ENCODE data around the gene SLC35B2.

Gene SLC35B2

DNA sequence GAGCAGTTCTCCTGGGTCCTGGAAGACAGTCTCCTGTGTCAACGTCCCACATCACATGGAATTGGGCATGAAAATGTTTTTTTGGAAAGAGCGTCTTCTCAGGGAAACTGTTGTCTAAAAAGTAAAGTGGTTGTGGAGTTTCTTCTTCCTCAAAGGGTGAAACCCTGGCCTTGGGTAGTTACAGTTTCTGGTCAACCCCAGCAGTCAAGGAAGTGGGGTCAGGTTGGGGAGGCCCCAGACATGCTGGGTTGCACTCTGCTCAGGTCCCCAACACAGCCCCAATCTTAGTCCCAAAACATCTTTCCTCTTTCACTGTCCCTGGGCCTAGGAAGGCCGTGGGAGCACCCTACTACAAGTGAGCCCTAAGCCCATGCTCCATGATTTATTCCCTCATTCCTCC, 9.0 kb upstream of the SLC35B2 start:
- DNase-seq = no peak

DNA sequence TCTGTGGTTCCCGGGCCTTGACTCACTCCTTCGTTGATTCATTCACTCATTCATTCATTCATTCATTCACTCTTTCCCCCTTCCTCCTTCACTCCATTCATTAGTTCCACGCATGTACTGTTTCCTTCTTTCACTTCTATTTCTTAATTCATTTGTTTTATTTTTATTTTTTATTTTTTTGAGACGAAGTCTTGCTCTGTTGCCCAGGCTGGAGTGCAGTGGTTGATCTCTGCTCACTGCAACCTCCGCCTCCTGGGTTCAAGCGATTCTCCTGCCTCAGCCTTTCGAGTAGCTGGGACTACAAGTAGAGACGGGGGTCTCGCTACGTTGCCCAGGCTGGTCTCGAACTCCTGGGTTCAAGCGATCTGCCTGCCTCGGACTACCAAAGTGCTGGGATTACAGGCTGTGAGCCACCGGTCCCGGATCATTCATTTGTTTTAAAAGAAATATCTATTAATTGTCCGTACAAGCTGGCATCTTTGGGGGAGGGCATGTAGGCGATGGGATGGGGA, 8.4 kb upstream of the SLC35B2 start:
- no peak for DNase-seq

DNA sequence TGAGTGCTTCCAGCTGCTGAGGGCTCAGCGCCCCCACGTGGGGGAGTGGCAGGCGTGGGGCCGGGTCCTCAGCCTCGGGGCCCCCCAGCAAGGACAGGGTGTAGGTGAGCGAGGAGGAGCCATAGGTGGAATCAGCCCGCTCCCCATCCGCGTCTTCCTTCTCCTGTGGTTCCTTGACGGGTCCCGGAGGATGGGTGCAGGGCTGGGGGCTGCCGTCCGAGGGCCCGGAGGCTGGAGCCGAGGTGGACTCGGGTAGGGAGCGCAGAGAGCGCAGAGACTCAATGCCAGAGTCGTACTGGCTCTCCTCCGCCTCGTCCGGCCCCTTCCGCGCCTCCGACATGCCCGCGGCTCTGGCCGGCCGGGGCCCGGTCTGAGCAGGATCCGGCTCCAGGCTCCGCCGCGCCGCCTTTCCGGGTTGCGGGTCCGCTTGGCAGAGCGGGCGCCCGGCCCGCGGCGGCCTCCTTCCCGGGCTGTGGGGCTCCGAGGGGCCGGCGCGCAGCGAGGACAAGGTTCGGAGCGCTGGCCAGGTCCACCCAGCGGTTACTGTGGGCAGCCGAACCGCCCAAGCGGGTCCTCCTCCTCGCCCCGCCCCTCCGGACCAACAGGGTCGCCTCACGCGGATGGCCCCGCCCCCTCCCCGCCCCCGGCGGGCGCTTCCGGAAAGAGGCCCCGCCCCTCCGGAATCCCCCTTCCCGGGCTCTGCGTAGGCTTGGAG, 7.8 kb upstream of the SLC35B2 start, which contains the start of gene NFKBIE:
NFKBIE (minus strand) TSS at position 545 of the 715 bp plus-strand sequence; CDS start at position 340, 205 bp downstream.
- DNase-seq = peak; percentile 95

DNA sequence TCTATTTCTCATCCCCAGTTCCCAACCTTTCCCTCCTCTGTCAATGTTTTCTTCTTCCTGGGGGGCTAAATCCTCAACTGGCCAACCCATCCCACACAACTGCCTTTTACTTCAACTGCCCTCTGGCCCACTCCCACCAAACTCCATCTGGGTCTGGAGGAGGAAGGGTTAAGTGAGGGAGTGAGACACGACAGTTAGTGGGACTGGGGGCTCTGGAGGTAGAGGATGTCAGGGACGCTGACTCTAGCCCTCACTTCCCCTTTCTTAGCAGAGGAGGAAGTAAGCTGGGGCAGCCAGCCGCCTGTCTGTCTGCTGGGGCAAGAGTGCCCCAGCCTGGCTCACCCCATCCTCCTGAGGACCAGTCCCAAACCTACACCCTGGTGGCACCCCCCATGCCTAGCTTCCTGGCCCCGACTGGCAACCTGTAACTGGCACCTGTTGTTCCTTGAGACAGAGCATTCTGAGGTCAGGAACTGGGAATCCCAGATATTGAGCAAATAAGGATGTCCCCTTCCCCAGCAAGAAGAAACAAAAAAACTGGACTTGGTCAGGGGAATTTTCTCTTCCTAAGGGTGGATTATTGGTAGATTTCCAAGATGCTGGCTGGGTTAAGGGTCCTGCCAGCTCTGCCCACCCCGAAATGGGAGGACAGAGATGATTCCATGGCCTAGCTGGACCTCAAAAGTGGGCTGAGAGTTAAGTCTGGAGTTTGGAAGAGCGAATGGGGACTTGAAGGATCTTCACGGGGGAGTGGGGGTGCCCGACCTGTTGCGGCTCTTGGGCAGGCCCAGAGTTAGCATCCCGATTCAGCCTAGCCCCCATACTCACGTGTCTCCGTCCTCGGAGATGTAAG, 7.1 kb upstream of the SLC35B2 start:
- peak; percentile 33 for DNase-seq

DNA sequence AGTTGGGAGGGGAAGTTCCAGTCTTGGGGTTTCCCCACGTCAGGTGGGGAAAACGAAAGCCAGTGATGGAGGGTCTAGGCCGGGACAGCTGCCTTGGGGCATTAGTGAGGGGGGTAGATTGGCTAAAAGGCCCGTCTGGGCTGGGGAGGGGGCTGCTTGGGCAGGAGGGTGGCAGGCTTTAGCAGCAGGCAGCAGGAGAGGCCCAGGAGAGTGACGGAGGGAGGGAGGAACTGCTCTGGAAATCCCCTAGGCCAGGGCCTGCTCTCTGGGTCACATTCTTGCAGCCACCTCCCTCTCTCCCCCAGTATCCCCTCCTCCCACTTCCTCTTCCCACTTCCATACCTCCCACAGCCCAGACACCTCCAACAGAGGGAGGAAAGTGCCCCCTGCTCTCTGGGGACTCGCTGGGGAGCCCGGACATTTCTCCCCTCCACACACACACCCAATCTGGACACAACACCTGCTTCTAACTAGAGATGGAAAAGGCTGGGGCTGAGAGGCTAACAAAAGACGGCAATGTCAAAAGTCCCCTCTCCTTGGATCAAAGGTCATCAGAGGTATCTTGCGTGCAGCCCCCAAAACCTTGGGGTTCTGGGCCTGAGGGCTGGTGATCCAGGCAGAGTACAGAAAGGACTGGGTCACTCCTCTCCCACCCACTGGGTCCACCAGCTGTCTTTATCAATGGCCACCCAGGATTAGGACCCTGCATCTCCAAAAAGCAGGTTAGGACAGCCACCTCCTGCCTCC, 6.2 kb upstream of the SLC35B2 start:
- peak; percentile 41 for DNase-seq

DNA sequence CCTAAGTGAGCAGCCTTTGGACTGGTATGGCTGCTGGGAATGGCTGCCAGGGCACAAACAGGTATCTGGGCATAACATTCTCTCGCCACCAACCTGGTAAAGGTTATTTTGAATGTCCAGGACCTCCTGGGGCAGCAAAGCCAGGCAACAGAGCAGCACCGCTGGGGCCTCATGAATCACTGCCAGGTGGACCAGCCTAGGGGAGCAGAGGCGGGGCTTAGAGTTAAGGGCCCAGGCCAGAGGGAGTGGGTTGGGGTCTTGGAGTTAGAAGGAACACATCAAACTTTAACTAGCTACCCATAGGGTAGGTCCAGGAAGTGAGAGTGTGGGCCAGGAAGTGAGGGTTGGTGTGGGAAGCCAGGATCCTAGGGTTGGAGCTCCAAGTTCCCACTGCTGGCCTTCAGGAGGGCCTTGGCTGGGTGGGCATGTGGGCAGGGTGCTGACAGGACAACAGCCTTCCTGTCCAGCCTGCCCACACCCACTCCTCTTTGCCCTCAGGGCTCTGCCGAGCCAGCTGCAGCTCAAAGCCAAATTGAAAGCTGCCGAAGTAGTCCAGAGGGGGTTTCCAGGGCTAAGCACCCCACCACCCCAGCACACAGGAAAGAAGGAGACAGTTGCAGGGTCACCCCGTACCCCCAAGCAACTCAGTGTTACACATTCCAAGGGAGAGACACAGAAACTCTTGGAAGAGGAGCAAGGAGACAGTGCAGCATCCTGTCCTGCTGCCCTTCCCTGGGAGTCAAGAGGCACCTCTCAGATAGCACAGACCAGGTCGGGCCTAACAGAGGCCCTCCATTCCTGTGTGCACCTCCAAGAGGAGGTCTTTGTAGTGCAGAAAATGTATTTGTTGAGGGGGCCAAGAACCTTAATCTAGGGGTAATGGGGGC, 5.4 kb upstream of the SLC35B2 start:
- no peak for DNase-seq

DNA sequence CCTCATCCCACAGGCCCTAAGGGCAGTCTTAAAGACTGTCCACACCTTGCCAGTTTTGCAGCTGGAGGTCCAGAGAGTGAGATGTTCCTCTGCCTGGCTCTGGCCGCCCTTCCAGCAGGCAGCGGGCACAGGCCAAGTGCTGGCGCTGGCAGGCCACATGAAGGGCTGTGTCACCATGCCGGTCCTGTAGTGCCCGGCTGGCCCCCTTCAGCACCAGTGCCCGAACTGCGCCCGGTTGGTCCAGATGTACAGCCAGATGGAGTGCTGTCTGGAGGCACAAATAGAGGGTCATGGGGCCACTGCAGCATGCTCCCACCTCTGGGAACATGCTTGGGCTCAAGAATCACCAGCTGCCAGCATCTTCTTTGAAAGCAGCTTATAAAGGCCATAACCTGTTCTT, 4.3 kb upstream of the SLC35B2 start:
- no peak for DNase-seq

DNA sequence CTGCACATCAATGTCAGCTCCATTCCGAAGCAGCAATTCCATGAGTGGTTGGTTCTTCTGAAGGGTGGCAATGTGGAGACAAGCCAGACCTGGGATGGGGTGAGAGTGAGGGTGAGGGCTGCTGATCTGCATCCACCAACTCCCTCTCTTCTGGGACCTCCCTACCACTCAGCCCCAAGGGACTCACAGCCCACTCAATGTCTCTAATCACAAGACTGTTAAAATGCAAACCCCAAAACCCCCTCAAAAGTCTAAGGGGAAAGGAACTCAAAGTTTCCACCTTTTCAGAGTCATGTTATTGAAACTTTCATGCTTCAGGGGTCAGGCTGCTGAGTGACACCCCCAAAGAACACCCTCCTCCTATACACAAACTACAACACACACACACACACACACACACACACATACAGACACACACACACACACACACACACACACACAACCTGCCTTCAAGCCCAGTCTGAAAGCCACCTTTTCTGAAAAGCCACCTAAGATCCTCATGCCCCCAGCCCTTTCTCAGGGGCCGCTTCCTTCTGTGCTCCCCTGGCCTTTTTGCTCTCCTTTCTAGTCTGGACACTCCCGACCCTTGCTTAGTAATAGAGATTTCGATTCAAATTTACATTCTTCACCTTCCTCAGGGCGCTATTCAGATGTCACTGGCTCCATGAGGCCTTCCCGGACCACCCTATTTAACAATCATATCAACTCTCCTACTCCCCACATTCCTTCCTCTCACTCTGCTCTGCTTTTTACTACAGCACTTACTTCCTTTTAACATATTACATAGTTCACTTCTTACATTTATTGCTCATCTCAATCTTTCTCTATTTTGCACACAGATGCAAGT, 3.3 kb upstream of the SLC35B2 start:
- DNase-seq = no peak

DNA sequence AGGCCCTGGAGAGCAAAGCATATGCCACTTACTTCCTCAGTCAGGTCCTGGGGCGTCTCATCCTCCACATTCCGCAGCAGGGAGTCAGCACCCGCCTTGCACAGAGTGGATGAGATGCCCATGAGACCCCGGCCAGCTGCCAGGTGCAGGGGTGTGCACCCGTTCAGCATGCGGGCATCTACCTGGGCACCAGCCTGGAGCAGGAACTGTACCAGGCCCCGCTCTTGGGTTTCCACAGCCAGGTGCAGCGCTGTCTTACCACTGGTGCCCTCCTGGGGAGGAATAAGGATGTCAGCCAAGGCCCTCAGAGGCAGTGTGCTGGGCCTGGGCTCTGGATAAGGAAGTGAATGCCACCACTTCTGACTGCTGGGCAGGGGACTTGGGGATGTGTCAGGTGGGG, 2.7 kb upstream of the SLC35B2 start:
- no peak for DNase-seq

DNA sequence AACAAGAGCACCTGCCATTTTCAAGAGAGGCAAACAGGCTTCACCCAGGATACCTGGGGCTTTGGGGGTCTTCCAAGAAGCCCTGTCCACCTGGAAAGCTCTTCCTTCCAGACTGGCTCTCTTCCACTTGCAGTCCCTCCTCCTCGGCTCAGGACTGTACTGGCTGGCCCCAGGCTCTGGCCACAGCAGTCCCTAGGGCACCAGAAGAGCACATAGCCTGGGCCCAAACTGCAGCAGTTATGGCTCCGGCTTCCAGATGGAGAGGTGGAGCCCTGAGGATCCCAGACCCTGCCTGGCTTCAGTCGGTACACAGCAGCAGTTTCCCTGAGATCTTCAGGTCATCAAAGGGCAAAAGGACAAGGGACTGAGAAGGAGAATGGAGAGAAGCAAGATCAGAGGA, 1.6 kb upstream of the SLC35B2 start:
- no peak for DNase-seq

DNA sequence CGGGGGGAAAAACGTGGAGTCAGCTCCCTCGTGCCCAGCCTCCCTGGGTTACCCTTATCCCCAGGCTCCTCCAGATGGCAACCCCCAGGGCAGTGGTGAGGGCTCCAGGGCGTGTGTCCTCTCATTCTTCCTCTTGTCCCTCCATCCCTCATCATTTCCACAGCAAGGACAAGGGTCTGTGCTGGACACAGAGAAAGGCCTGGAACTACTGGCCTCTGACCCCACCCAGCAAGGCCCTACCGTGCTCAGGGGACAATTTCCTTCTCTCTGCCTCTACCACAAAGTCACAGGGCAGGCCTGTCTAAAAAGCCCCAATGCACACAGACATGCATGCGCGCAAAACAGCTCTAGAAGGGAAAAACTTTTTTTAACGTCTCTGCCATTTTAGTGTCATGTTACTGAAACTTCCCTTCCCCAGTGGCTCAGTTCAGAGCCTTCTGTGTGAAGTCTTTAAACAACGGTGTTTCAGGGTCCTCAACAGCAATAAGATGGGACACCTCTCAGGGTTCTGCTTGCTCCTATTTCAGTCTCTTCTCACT, 1.1 kb upstream of the SLC35B2 start:
- no peak for DNase-seq

DNA sequence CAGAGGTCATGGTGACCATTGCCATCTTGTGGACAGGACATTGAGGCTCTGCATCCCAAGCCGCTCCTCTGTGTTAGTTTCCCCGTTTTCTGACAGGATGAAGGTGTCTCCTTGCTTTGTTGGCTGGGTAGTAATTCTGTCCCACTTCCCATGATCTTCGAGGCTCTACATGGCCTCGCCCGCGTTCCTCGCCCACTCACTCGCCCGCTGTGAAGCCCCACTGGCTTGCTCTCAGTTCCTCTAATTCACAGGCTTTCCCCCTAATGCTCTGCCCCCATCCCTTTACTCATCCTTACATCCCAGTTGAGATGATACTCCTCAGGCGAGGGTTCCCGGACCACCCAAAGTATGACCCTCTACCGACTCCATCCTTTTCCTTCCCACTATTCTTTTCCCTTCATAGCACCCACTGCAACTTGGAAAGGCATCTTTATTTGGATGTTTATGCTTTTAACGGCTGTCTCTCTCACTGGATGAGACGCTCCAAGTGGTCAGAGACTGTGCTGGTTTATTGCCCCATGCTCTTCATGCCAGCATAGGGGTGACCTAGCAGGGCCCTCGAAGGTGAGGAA, 511 bp upstream of the SLC35B2 start:
- DNase-seq = no peak

DNA sequence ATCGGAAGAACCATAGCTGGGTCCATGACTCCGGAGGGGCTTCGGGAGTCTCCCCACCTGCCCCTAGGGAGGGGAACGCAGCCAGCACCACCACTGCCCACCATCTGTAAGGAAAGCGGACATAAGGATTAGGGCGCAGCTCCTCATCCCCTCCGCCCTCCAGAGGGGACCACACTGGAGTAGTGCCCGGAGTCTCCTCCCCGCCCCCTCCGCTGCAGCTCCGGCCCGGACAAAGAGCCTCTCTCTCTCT, 628 bp downstream of the SLC35B2 start:
- no peak for DNase-seq

DNA sequence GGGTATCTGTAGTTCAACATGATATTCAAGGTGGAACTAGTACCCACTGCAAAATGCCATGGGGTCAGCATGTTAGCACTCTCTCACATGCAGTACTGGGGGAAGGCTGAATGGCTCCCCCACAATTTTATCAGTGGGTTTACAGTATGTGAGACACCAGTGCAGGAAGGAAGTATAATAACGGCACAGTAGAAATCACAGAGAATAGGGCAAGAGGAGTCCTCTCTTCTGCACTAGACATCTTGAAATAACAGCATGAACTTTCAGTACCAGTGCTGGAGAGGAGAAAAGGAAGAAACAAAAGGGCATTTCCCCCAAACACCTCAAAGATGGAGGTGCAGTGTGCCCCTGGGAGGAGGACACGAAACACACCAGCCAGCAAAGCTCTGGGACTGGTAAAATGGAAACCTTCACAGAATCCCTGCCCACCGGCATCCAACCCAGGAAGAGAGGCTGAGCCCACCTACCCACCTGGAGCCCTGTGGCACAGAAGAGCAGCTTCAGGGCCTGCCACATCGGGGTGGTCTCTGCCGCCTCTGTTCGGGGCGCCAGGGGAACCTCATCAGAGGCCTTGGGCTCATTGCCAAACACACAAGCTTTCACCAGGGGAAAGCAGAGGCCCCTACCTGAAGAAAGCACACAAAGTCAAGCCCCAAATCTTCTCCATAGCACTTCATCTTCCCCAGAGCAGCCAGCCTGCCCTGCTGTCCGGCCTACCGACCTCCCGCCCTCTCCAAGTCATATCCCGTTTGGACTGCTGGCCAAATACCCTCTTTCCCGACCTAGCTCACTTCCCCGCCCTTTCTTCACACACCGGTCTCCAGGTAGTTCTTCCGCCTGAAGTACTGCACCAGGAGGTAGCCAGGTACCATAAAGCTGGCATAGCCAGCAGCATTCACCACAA, 1.2 kb downstream of the SLC35B2 start:
- DNase-seq = no peak

DNA sequence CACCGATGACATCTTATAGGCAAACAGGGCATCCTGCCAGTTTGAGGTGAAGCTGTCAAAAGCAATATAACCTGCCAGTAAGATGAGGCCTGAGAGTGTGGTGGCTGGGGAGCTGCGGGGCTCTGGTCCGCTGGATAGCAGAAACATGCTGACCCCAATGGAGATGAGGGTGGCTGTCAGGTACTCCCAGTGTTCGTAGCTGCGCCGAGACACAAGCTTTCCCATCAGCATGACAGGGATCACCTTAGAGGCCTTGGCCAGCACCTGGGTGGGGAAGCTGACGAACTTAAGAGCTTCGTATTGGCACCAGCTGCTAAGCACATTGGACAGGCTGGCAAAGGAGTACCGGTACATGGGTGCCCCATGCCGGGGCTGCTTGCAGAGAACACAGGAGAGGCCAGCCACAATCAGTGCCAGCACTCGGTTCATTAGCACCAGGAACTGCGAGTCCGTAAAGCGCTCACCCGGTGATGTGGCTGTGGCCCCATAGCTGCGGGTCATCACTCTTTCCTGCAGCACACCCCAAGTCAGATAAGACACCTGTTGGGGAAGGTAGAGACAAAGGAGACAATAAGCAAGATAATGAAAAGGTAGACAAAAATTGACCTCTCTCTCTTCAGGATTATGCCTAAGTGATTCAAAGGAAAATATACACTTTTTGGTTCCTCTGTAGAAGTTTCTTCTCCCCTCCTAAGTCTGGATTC, 2.1 kb downstream of the SLC35B2 start:
- DNase-seq = no peak

DNA sequence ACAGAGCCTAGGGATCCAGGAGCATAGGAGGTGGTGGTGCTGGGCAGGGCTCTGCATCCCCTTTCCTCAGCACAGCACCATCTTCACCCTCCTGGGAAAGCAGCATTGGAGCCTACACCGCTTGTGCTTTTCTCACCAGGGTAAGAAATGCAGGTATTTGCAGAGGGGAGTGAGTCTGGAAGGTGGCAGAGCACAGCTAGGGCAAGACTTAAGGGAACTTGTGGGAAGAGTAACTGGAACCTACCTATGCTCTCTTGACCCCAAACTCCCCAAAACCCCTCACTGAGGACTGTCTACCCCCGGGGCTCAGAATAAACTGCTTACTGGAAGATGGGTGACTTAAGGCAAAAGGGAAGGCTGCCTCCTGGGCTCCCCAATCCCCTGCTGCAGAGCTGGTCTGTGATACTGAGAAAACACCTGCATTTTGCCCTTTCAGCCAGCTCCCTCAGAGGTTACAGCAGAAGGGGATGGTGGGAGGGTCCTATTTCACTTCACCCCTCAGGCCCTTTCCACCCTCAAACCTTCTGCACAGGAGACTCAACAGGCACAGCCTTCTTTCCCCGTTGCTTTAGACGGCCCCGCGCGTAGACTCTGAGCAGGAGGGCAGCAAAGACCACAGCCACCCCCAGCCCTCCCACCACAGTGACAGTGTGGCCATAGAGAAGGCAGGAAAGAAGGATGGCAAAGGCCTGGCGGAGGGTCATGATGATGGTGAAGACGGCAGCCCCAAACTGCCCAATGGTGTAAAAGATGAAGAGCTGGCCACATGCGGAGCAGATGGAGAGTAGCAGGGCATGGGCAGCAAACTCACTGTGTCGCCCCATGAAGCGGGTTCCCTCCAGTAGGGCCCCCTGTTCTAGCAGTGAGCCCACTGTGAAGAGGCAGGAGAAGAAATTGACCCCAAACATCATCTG, 2.9 kb downstream of the SLC35B2 start:
- DNase-seq = no peak

DNA sequence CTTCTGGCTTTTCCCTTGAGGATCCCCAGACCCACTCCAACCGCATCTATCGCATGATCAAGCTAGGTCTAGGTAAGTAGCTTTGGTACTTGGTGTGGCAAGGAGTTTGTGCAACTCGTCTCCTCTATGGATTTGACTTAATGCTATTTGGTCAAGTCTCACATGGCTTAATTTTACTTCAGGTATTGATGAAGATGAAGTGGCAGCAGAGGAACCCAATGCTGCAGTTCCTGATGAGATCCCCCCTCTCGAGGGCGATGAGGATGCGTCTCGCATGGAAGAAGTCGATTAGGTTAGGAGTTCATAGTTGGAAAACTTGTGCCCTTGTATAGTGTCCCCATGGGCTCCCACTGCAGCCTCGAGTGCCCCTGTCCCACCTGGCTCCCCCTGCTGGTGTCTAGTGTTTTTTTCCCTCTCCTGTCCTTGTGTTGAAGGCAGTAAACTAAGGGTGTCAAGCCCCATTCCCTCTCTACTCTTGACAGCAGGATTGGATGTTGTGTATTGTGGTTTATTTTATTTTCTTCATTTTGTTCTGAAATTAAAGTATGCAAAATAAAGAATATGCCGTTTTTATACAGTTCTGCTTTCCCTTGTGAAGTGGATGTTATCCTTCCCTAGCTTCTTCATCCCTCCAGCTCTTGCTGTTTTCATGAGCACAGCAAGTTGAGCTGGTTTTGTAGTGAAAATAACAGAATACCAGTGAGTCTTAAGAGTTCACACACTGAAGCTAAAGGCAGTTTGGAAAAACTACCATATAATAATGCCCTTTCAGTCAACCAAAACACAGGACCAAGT, 3.8 kb downstream of the SLC35B2 start:
- DNase-seq = peak; percentile 63

All from effector CD4-positive, alpha-beta T cell (primary cell).